ENCODE data around the gene SURF6. TPM values are rescaled to one million over a fixed set of nuclear protein-coding genes. Genes with fewer than 3 reads are reported as not detected.

The SURF6 gene
- total and polyA plus RNA-seq, 8 donors = 5.8 to 19.8 (median 9.8) TPM

DNA sequence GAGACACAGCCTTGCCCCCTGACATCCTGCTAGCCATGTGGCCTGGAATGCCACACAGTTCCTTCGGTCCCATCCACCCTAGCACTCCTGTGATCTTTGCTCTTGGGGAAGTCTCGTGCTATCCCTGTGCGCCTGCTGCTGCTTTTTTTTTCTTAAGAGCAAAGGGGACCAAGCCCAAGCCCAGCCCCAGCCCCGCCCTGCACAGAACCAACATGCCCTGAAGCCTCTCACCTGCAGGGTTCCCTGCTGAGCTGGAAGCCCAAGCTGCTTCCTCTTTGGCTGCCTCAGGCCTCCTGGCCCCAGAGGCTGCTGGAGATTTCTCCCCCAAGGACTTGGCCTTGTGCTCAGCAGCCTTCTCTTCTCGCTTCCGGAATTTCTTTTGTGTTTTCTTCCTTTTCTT, 1.8 kb downstream of the SURF6 start:
- intact Hi-C loops (cut with DNase I) = loop anchor here in 2 of 3 donors (5.0 to 10.0 kb wide), 2 partner anchors 147 to 149 kb away; no protein-coding TSS in a partner anchor
- H3K27me3 ChIP-seq = no peaks in the 10 kb centered on the region
- H3K27ac ChIP-seq = no peak overlapping the region
- FAIRE-seq (no peak), DNase-seq (peak in 2 of 6 donors; percentile 22 to 34), ATAC-seq (no peak)
- H3K9me3 ChIP-seq = no peaks in the 10 kb centered on the region
- peaks cover 7 to 8% (median 8%) of the 10 kb centered on the region in 3 donors for H3K4me1 ChIP-seq
- TF ChIP-seq, protein P1, sequence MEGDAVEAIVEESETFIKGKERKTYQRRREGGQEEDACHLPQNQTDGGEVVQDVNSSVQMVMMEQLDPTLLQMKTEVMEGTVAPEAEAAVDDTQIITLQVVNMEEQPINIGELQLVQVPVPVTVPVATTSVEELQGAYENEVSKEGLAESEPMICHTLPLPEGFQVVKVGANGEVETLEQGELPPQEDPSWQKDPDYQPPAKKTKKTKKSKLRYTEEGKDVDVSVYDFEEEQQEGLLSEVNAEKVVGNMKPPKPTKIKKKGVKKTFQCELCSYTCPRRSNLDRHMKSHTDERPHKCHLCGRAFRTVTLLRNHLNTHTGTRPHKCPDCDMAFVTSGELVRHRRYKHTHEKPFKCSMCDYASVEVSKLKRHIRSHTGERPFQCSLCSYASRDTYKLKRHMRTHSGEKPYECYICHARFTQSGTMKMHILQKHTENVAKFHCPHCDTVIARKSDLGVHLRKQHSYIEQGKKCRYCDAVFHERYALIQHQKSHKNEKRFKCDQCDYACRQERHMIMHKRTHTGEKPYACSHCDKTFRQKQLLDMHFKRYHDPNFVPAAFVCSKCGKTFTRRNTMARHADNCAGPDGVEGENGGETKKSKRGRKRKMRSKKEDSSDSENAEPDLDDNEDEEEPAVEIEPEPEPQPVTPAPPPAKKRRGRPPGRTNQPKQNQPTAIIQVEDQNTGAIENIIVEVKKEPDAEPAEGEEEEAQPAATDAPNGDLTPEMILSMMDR (IDR thresholded peaks at IDR 0.05) = no peak
- H3K36me3 ChIP-seq = peaks cover 0 to 33% (median 12%) of the 10 kb centered on the region in 3 donors
- WGBS, 2 donors = 87 to 91% methylated on average over 6 of the region's 6 CpGs
- H3K4me3 ChIP-seq = no peak overlapping the region

DNA sequence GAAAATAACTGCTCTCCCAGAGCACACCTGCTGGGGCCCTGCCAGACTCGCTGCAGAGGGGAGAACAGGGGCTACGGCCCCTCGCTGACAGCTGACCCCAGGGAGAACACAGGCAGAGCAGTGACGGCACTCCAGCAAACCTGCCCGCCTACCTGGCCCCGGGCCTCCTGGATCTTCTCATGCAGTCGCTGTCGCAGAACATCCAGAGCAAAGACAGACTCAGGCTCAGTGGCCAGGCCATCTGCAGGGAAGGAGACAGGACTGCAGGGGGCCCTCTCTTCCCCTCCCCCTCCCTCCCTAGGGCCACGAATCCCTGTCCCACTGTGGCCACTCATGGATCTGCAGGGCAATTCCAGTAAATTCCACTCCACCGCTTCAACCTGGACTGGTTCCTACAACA, 2.4 kb downstream of the SURF6 start:
- no peak overlapping the region for H3K4me3 ChIP-seq
- peaks cover 0 to 33% (median 12%) of the 10 kb centered on the region in 3 donors for H3K36me3 ChIP-seq
- H3K27ac ChIP-seq = no peak overlapping the region
- H3K4me1 ChIP-seq = peaks cover 7 to 8% (median 8%) of the 10 kb centered on the region in 3 donors
- TF ChIP-seq, protein P1 (IDR thresholded peaks at IDR 0.05) = no peak
- H3K9me3 ChIP-seq = no peaks in the 10 kb centered on the region
- DNase-seq (peak in 3 of 6 donors; percentile 15 to 54 (median 52)), FAIRE-seq (no peak), ATAC-seq (no peak)
- whole genome bisulfite sequencing, 2 donors = 91 to 93% methylated on average over 10 of the region's 10 CpGs
- H3K27me3 ChIP-seq = no peaks in the 10 kb centered on the region
- intact Hi-C loops (cut with DNase I) = loop anchor here in 2 of 3 donors (5.0 to 10.0 kb wide), 2 partner anchors 146 to 149 kb away; no protein-coding TSS in a partner anchor

DNA sequence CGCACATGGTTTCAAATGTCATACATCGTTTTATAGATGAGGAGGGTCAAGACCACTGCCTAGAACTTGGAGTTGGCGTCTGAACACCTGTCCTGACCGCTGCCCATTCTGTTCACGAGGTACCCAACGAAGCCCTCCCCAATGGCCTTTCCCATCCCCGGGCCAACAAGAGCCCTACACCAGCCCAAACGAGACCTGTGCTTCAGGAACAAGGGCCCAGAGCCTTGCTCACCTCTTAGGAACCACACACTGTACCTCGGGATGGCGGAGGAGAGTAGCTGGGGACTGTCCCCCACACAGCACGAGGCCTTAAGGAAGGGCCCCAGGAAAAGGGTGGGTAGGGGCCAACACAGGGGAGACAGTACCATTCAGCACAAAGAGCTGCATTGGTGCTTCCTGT, 3.0 kb downstream of the SURF6 start:
- peaks cover 7 to 8% (median 8%) of the 10 kb centered on the region in 3 donors for H3K4me1 ChIP-seq
- TF ChIP-seq, protein P1 (IDR thresholded peaks at IDR 0.05) = no peak
- no peaks in the 10 kb centered on the region for H3K27me3 ChIP-seq
- 90 to 92% methylated on average over 11 of the region's 11 CpGs for WGBS, 2 donors
- FAIRE-seq (no peak), ATAC-seq (no peak), DNase-seq (peak in 1 of 6 donors; percentile 26)
- peaks cover 0 to 33% (median 12%) of the 10 kb centered on the region in 3 donors for H3K36me3 ChIP-seq
- H3K27ac ChIP-seq = no peak overlapping the region
- H3K4me3 ChIP-seq = no peak overlapping the region
- H3K9me3 ChIP-seq = no peaks in the 10 kb centered on the region
- intact Hi-C loops (cut with DNase I) = loop anchor here in 2 of 3 donors (5.0 to 10.0 kb wide), 2 partner anchors 146 to 148 kb away; no protein-coding TSS in a partner anchor

DNA sequence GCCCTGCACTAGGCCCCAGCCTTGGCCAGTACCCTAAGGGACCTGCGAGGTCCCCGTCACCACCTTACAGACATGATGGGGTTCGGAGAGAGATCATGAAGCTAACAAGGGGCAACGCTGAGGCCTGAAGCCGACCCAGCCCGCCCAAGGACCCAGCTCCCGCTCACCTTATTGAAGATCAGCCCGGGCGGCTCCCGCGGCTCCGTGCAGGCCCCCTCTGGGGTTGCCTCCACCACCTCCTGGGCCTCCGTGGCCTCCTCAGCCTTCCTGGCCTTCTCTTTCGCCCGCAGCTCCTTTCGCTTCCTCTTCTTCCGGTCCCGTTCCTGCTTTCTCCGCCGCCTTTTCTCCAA, 3.6 kb downstream of the SURF6 start:
- TF ChIP-seq, protein P1 (IDR thresholded peaks at IDR 0.05) = no peak
- no peaks in the 10 kb centered on the region for H3K27me3 ChIP-seq
- H3K27ac ChIP-seq = no peak overlapping the region
- DNase-seq = peak in 1 of 6 donors; percentile 54
- no peak overlapping the region for H3K4me3 ChIP-seq
- peaks cover 0 to 33% (median 12%) of the 10 kb centered on the region in 3 donors for H3K36me3 ChIP-seq
- H3K4me1 ChIP-seq = peaks cover 7 to 8% (median 8%) of the 10 kb centered on the region in 3 donors
- intact Hi-C loops (cut with DNase I) = loop anchor here in 2 of 3 donors (5.0 to 10.0 kb wide), 2 partner anchors 145 to 148 kb away; no protein-coding TSS in a partner anchor
- no peak for FAIRE-seq
- H3K9me3 ChIP-seq = no peaks in the 10 kb centered on the region
- 93 to 96% methylated on average over 20 of the region's 20 CpGs for WGBS, 2 donors
- no peak for ATAC-seq

Measured in pancreas (tissue), 10 donors.